Posterior cingulate gyrus (tissue), 11 donors: Measurements from ENCODE around the gene EML6.
A peak's percentile ranks its signal among the peaks of the same experiment; 100 is the strongest.

Experiments
- DNase-seq, 10 donors: peaks; one replicate each; pipeline versions ENCODE4 v3.0.0 to v3.0.0-alpha.2; 2020 to 2021; ENCODE audit warnings: mixed read lengths in 3 of 10
- intact Hi-C: fragments of 100-400 bp; cut with DNase I; formaldehyde crosslinking; loops from one replicate; pipeline ENCODE4 v1.15.1; 2023

EML6 gene

DNA sequence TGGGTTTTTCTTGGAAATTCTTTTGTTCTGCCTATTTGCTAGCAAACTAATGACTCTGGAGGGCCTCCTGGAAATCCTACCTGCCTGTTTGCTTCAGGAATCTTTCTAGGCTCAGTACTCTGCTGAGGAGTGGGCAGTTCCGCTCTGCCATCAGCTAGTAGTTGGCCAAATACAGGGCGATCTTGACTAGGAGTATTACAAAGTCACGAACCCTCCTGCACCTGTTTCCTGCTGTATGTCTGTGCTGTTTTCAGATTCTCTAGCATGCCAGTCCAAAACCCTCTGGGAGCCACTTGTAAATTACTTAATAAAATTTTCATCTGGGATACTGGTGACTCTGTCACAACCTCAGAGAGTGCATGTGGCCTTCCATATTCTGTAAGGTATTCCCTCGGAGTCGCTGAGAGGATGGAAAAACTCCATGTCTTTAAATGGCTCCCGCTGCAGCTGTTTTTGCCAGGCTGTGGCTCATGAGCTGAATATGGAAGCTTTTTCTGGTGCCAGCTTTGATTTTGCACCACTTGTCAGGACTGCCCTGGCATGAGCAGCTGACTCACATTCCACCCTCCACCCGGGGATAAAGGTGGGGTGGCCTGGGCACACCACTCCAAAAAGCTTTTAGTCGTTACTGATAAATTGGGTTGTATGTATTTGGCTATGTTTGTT lies 203.8 kb downstream of the EML6 start:
- intact Hi-C loops = no loop called here
- no peak for DNase-seq

DNA sequence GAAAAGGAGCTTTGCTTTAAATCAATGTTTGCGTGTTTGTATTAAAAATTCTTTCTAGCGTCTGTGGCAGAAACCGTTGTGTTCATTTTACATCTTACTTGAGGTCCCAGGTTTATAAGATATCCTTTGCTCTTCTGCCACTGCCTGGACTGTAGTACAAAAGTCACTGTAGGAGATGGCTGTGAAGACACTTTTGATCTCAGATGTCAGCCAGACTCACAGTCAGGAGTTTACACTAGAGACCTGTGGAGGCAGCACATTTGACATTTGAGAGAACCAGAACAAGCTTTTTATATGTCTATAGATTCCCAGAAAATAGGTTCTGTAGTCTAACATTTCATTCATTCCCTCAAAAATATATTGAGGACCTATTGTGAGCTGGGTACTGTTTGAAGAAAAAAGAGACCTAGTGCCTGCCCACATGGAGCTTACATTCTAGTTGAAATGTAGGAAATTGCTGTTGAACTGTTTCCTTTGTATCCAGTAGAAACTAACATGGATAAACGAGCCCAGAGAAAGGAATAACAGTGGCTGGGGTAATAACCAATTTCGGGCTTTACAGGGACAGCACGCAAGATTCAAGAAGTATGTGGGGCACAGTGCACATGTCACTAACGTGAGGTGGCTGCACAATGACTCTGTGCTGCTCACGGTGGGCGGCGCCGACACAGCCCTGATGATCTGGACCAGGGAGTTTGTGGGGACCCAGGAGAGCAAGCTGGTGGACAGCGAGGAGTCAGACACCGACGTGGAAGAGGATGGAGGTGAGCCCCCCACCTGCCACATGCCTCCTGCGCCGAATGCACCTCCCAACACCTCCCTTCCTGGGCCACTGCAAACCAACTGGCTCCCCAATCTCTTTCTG lies 204.5 kb downstream of the EML6 start:
- intact Hi-C loops = no loop called here
- no peak for DNase-seq

DNA sequence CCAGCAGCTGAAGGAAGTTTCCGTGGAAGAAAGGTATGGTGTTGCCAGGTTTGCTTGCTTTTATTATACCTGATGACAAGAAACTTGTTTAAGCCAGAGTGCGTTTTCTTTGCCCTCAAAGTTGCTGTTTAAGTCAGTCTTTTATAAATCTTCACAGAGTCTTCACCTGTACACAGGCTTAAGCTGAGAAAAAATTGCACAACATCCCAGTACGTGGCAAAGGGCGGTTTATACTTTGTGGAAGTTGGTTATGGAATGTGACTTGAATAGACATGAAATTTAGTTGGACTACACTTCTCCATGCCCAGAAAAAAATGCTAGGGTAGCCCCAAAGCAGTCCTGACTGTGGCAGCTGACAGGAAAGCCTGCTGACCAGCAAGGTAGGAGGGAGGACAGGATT lies 205.3 kb downstream of the EML6 start:
- intact Hi-C loops = no loop called here
- DNase-seq = no peak

DNA sequence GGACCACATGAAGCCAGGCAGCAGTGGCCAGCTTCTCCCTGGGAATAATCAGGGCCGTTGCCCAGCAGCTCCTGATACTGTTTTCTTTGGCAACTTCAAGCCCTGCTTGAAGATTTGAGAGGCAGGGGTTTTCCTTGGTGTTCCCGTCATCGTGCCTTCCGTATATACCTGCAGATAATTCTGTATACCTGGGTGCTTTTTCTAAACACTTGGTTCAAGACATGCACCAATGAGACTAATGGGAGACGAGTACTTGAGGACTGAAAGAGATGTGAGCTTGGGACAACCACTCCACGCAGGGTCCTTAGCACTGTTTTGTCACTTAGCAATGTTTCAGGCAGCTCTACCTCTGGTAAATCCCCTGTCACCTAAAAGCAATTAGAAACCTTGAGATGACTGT lies 208.0 kb downstream of the EML6 start:
- no peak for DNase-seq
- intact Hi-C loops = no loop called here

DNA sequence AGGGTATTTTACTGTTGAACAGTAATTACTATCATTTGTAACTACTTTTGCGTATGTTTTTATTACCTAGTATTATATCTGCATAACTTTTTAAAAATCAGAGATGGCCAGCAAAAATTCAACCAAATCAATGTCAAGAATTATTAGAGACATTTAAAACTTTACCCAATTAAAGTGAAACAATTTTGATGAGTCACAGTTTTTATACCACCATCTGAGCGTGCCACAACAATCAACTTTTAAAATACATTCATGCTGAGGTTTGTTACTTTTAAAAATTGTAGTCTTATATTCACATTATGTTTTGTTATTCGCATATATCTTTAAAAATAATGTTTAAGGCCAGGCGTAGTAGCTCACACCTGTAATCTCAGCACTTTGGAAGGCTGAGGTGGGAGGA lies 211.9 kb downstream of the EML6 start:
- no peak for DNase-seq
- intact Hi-C loops = no loop called here

DNA sequence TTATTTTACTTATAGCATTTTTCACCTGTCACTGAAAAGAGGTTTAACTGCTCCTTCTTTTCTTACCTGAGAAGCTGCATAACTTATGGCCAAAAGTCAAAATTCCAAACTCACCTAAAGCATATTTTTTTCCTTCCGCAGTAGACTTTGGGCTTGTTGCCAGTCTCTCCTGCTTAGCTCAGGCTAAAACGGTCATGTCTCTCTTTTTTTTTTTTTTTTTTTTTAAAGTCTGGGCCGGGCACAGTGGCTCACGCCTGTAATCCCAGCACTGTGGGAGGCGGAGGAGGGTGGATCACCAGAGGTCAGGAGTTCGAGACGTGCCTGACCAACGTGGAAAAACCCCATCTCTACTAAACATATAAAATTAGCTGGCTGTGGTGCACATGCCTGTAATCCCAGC lies 213.3 kb downstream of the EML6 start:
- intact Hi-C loops = no loop called here
- DNase-seq = no peak

DNA sequence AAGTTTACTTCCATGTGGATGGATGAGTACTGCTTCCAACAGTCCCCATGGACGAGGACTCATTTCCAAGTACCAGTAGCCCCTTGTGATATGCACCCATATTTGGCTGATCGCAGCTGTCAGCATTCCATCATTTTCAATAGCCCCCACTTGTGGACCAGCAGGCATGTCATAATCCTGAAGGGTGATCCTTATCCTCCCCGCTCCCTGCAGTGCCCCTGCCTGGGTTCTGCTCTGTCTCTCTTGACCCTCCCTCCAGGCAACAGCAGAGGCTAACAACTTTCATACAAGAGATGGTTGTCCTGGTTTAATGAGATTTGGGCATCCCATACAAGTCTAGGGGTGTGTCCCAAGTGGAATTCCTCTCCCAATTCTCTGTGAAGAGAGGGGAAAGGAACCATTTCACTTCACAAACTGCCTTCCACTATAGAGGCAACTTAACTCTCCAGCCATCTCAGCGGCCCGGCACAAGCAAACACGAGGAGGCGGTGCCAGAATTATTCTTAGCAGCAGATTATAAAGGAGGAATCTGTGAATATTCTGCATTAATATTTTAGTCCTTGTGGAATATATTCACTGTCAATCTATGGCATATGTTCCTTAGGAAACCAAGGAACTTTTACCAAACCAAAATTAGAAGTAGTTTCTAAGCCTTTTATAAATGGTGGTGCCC lies 216.1 kb downstream of the EML6 start:
- DNase-seq = peak in 1 of 10 donors; percentile 68
- intact Hi-C loops = no loop called here

DNA sequence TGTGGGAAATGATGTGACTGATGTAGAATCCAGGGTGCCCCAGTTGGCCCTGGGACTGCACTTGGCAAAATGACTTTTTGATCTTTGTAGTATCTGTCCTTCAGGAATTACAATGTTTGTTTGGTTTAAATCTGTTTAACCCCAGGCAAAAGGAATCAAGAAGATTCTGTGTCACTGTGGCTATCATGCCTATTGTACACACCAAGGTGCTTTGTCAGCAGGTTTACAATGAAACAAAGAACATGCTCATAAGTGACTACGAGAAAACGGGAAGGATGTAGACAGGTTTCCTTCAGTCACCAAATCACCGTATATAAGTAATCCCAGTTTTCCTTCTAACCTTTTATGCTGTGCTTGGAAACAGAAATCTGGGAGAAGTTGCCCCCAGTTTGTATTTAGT lies 217.3 kb downstream of the EML6 start:
- intact Hi-C loops = no loop called here
- DNase-seq = no peak

DNA sequence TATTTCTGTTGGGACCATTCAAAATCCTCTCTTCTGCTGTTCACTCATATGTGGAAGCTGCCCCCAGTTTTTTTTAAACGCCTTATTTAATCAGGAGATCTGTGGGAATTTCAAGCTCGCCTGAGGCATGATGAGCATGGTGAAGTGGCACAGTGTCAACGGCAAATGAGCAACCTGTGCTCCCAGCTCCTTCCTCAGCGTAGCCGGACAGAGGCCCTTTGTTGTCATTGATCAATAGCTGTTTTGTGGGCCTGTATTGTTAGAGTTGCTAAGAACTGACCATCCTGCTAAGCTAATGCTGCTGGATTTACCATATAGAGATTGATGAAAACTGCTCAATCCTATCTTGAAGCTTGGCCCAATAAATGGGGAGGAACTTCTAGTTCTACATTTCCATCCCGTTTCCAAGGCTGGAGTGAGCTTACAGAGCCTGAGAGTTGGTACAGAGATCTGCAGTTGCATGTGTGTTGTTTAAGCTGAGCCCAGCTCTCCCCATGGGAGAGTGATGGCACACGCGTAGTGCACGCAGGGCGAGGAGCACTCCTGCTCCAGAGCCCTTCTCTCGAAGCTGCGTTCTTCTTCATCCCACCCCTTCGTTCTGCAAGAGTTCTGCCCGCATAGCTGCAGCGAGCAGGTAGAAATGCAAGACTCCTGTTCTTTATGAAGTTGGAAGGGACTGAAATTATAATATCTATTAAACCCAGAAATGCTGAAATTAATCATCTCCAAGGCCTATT lies 218.0 kb downstream of the EML6 start:
- intact Hi-C loops = no loop called here
- peak in 2 of 10 donors; percentile 48 to 72 for DNase-seq

DNA sequence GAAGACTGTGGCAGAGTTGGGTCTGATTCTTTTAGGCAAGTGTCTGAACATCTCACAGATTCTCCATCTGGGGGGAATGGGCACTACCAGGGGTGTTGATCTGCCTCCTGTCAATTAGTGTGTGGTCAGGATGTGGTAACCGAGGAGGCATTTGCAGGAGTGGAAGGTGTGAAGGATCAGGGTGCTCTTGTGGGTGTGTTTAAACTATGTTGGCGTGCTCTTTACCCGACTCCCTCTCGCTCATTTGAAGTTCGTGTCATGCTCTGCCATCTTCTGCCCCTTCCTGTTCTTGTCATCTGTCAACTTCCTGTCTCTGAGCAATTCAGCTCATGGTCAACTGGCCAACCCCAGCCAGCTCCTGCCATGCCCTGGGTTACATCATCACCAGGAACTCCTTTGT lies 218.9 kb downstream of the EML6 start:
- intact Hi-C loops = no loop called here
- DNase-seq = no peak

DNA sequence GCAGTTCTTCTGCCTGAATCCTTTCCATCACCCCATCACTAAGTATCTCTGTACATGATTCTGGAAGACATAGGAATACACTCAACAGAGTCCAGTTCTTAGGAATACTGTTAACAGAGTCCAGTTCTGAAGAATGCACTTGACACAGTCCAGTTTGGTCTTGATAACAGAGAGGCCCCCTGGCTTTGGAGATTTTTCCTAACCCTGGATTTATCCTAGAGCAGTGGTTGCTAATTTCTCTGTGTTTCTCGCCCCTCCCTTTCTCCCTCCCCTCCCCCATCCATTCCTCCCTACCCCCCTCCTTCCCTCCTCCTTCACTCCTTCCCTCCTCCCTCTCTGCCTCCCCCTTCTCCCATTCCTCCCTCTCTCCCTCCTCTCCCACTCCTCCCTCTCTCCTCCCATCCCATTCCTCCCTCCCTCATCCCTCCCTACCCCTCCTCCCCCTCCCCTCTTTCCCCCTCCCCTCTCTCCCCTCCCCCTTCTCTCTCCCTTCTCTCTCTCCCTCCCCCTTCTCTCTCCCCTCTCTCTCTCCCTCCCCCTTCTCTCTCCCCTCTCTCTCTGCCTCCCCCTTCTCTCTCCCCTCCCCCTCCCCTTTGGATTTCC lies 221.4 kb downstream of the EML6 start:
- intact Hi-C loops = no loop called here
- no peak for DNase-seq

DNA sequence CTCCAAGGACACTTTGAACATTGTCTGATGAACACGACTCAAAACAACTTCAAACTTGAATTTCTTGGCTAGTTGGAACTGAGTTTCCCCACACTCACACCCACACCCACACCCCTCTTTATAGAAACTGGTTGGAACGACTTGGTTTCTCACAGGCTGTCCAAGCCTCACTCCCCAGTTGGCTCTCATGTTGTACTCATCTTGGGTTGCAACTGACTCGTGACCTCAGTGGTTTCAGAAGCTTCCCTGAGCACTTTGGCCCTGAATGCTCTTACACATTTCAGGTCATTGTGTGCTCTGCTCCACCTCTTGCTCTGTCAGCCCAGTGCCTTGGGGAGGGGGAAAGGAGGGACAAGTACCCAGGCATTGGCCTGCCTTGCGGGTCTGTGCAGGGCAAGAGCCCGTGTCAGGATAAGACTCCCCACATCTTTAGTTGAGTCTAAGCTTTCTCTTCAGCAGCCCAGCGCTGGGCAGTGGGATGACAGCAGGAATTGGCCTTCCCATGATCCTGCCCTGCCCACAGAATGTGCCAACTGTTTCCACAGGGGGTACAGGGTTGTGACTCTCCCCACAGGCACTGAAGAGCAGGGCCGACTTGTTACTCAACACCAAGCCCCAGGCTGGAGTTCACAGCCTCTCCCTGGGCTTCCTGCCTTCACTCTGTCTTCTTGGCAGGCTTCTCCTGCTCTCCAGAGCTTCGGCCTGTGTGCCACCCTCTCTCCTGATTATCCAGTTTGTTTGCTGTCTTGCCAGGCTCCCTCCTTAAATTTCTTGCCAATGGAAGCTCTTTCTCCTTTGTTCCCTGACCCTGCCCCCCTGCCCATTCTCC lies 222.1 kb downstream of the EML6 start:
- DNase-seq = peak in 6 of 10 donors; percentile 38 to 88 (median 43)
- intact Hi-C loops = no loop called here

DNA sequence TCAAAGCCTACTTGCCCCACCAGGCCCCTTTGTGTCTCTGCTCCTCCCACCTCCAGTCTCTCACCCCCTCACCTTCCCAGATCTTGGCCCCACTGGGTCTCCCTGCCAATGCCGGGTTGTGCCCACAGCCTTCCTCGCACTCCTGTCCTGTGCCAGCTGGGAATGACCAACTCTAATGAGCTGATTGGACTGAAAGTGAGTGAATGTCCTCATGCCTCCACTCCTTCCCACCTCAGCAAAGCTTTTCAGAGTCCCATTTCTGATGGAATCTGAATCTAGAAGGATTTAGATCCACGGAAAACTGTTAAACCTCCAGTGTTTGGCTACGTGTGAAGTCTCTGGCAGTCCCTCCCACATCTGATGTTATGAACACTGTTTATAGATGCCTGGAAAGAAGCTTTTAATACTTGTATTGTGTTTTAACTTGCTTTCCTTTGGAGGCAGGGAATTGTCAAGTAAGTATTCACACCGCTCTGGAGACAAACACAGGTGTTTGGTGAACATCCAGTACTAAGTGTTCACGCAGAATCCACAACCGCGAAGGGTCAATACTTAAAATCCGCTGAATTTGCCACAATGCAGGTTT lies 222.9 kb downstream of the EML6 start:
- DNase-seq = peak in 2 of 10 donors; percentile 31 to 79
- intact Hi-C loops = no loop called here

DNA sequence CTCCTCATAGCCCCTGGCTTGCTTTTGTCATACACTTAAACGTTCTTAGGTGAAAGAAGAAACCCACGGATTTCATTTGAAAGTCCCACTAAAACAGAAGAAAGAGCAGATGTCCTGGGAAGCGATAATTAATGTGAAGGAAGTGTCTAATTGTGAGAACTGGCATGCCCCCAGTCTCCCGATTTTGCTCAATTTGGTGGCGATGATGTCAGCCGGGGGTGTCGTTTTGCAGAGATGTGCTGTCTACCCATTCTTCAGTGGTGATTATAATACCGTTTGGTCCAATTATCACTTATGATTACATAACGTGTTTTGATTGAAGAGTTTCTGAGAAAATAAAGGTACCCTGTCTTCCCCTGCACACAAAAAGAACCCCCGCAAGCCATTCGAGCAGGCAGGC lies 223.7 kb downstream of the EML6 start:
- intact Hi-C loops = no loop called here
- DNase-seq = peak in 4 of 10 donors; percentile 32 to 85 (median 67)

DNA sequence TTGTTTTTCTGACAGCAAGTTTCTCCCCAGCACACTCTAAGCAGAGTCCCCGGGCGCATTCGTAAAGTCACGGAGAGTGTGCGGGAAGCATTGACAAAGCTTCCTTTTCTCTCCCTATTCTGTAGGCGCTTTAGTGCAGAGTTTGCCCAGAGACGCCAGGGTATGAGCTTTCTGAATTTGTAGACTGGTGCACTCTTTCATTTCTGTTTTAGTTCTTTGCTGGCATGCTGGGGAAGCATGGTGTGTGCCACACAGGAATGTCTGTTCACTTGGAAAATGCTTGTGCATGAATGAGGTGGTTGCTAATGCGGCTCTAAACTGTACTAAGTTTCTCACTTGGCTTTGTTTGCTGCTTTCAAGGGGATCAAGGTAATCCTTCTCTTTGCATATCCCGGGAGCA lies 224.2 kb downstream of the EML6 start:
- intact Hi-C loops = no loop called here
- peak in 2 of 10 donors; percentile 31 to 85 for DNase-seq

DNA sequence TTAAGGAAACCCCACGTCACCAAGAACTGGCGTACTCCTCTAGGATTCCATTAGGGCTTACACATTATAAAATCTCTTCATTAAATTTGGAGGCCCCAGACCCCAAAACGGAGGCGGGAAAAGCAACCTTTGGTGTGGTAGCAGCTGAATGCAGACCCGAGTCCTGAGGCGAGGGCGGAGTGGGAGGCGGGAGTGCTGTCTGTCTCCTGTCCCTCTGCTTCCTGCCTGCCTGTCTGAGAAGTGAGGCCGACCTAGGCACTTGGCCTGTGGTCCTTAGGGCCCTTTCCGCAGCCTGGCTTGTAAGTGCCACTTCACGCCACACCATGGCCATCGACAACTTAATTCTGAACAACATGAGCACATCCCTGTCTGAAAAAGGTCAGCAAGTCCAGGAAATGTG lies 224.7 kb downstream of the EML6 start:
- DNase-seq = peak in 1 of 10 donors; percentile 81
- intact Hi-C loops = no loop called here

DNA sequence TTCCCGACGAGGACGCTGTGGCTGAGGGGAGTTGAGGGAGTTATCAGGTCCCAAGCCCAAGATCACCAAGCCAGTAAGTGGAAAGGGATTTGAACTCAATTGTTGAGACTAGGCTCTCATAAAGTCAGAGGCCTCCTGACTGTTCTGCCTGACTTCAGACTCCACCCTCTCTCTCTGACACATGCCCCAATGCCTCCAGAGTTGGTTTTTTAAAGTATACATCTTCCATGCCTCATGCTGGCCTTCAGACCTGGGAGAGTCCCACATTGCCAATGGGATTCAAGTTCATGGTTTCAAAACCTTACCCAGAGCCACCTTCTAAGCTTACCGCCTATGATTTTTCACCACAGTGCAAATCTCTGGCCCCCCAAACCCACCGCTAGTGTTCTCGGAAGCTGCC lies 226.0 kb downstream of the EML6 start:
- intact Hi-C loops = no loop called here
- no peak for DNase-seq

DNA sequence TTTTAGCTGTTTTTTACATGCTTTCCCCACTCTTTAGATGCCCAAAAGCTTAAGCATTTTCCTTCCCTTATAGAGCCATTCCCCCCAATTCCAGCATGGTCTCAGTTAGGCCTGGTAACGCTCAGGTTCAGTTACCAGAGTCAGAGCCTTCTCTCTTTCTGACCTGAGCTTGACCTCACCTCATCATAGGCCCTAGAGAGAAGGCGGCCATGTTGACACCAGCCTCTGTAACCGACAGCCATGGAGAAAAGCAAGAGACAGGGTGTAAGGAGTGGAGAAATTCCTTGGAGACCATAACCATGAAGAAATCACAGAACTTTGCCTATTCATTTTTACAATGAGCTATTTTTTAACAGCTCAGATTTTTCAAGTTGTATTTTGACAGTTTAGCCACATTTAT lies 227.3 kb downstream of the EML6 start:
- no peak for DNase-seq
- intact Hi-C loops = no loop called here

DNA sequence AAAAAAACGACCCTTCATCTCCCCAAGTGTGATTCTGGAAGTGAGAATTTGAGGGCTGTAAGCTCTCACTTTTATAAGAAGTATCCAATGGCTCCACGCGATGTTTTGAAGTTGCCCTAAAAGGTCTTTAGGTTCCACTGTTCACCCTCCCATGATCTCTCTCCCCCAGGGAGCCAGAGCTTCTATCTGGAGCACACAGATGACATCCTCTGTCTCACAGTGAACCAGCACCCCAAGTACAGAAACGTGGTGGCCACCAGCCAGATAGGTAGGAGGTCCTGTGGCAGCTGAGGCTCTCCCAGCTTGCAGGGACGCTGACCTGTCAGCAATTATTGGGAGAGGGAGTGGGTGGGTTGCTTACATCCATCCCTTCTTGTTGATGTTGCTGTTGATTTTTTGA lies 229.0 kb downstream of the EML6 start:
- no peak for DNase-seq
- intact Hi-C loops = no loop called here
